ENCODE measurements around the gene LHPP.
"Not testable (repeated sequence)": the region's sequence is repeated elsewhere in the genome, so short reads cannot be mapped to it uniquely, and the experiment has no call there.

LHPP gene, protein sequence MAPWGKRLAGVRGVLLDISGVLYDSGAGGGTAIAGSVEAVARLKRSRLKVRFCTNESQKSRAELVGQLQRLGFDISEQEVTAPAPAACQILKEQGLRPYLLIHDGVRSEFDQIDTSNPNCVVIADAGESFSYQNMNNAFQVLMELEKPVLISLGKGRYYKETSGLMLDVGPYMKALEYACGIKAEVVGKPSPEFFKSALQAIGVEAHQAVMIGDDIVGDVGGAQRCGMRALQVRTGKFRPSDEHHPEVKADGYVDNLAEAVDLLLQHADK

DNA sequence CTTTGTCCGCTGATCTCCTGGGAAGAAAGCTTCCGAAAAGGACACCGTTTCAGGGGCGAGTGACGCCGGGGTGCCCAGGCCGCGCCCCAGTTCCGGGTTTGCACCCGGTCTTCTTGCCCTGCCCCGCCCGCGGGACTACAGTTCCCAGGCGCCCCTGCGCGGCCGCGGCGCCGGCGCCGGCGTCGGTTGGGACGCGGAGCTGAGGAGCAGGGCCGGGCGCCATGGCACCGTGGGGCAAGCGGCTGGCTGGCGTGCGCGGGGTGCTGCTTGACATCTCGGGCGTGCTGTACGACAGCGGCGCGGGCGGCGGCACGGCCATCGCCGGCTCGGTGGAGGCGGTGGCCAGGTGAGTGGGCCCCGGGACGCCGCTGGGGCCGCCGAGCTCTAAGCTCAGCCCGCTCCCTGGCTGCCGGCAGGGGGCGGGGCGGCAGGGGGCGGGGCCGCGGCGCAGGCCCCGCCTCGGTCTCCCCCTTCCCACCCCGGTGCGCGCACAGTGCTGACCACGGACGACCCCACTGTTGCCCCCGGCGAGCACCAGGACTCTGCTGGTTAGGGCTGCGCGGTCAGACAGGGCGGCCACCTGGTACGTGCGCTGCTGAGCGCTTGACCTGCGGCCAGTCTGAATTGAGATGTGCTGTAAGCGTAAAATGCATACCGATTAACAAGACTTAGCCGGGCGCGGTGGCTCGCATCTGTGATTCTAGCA, at the start of gene LHPP:
TSS of gene LHPP (plus strand) at position 182 of the 706 bp plus-strand sequence. CDS start at position 222, 40 bp downstream.
- peak; percentile 54 to 90 (median 76) for DNase-seq

DNA sequence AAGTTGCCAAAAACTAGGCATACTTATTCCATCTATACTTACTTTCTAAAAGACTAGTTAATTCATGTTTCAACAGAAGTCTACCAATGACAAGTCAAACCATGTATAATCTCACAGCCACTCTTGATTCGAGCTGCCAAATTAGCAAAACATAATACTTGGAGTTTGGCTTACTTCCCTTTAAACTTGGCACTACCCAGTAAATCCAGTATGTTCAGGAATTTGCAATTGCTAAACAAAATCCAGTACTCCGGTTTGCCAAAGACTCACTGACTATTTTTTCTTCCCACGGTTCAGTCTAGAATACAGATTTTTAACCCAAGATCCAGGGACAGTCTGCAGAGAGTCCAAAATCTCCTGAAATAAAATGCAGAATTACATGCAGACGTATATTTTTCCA, 47.5 kb upstream of the LHPP start:
- DNase-seq, result no peak

DNA sequence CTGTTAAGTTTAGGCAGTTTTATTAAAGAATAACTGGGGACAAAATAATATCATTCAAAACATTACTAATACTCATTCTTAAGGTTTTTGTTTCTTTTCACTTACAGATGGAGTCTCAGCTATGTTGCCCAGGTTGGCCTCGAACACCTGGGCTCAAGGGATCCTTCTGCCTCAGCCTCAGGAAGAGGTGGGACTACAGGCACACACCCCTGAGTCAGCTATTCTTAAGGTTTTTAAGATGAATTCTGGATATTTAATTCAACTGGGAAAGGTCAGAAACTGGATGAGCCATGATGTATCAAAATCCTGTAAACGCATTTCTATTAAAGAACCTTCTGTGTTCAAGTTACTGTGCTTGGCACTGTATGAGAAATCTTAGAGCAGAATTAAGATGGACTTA, 46.4 kb upstream of the LHPP start:
- no peak for DNase-seq

DNA sequence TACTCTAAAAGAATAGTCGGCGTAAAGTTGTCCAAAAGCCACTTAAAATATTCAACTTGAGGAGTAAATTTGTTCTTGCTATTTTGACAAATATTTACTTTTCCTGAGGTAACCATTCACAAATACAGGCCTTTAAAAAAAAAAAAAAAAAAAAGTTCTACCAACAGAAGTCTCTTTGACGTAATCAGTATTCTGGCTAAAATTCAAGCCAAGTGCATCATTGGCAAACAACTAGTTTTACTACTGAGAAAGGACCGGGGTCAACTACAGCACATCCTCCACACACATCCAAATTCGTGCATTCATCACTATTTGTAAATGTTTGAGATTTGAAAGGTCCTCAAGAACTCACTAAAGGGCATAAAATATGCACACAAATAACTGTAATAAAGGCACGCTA, 44.9 kb upstream of the LHPP start:
- DNase-seq, result no peak

DNA sequence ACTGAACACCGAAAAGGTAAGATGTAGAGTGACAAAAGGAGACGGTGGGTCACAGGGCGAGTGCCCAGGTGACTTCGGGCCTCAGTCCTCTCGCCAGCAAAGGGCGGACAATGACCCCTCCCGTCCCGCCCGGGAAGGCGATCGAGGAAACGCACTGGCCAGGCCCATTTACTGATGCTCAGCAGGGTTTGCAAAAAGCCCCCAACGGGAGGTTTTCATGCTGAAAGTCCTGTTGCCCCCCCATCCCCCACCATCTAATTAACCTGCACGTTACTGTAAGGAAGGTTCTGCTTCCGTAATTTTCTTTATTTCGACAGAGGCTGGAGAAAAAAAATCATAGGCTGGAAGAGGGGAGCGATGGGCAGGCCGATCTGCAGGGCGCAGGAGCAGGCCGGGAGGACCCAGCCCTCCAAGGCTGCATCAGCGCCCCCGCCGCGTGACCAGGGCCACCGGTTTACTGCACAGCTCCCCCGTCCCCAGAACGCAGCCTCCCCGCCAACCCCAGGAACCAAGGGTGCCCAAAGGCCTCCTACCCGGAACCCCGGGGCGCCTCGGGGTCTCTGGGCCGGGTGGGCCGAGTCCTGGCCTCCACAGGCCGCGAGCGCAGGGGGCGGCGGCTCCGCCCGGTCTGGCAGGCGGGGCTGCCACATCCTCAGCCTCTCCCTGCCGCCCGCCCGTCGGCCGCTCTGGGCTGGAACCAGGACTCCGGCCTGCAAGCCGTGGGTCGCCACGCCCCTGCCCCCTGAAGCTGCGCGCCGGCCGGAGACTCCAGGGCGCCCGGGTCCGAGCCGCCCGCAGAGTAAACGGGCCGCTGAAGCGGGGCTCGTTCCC, 43.5 kb upstream of the LHPP start:
- DNase-seq, result peak in 12 of 14 donors; percentile 13 to 81 (median 59)

DNA sequence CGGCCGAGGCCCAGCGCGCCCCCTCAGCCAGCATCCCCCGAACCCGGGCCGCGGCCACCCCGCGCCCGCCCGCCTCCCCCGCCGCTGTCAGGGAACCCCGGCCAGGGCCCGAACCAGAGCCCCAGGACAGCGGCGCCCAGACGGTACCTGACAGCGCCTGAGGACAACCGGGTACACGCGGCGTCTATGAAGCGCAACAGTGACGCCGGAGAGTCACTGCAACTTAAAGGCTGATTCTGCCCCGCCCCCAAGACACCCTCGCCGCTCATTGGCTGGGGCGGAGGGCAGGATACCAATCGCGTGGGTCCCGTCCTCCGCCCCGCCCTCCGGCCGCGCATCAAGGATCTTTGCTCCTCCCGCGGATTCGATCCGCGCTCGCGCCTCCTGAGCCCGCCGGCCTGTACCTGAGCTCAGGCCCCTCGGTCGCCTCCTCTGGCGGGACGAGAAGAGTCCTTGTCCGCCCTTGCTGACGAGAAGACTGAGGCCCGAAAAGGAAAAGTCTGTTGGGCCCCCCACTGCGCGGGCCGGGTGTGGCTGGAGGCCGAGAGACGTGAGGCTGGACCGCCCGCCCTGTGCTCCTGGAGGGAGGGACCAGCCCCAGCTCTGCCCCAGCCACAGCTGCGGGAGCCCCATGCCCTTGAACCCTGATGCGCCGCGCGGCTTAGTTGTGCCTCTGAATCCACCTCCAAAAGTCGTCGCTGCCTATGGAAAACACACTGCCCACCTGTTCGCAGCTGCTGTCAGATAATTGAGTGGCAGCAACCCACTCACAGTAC, 42.7 kb upstream of the LHPP start, which contains the start of gene OAT:
TSS of gene OAT (minus strand) at position 198 of the 776 bp plus-strand sequence. CDS start 6,752 bp downstream, outside the sequence.
- DNase-seq, result peak; percentile 76 to 94 (median 92)

DNA sequence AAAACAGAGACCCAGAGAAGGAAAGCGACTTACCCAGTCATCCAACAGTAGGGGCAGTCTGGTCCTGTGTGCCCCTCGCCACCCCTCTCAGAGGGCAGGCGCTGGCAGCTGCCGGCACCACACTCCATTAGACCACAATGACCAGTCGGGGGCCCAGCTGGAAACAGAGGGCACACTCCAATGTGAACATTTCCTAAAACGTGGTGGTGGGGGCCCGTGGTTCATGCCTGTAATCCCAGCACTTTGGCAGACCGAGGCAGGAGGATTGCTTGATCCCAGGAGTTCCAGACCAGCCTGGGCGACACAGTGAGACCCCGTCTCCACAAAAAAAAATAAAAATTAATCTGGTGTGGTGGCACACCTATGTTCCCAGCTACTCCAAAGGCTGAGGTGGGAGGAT, 42.0 kb upstream of the LHPP start:
- no peak for DNase-seq

DNA sequence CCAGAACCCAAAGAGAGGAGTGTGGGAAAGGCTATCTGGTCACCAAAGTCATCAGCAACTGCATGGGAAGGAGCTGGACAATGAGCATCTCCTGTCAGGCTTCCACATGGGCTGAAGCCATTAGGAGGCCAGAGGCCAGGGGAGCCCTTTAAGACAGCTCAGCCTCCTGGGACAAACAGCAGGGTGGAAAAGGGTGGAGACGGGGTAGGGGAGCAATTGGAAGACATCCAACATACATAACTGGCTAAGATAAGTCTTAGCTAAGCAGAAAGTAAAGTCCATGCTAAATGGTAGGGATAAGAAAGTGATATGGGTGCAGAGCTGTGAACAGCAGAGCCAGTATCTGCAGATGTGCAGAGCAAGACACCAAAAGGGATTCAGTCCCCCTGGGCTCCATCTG, 41.4 kb upstream of the LHPP start:
- DNase-seq, result no peak

DNA sequence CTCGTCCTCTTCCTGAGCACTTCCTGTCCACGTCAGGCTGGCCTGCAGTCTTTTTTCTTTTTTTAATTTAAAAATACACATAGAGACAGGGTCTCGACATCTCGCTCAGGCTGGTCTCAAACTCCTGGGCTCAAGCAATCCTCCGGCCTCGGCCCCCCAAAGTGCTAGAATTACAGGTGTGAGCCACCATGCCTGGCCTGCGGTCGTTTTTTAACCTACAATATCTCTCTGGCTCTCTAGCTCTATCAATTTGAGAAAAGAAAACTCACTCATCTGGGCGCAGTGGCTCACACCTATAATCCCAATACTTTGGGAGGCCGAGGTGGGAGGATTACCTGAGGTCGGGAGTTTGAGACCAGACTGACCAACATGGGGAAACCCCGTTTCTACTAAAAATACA, 38.9 kb upstream of the LHPP start:
- DNase-seq, result no peak

DNA sequence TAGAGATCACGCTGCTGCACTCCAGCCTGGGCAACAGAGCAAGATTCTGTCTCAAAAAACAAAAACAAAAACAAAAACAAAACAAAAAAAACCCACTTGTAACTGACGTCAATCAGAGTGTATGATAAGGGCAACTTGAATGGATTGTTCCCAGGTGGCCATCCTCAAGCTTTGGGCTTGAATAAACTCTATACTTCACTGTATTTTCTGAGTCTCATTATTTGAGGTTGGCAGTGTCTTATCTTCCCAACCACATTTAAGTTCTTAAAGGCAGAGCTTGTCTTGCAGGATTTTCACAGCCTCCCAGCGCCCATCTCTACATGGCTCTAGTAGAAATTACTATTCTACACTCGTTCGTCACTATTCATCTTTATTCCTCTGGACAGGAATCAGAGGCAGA, 37.8 kb upstream of the LHPP start:
- no peak for DNase-seq

DNA sequence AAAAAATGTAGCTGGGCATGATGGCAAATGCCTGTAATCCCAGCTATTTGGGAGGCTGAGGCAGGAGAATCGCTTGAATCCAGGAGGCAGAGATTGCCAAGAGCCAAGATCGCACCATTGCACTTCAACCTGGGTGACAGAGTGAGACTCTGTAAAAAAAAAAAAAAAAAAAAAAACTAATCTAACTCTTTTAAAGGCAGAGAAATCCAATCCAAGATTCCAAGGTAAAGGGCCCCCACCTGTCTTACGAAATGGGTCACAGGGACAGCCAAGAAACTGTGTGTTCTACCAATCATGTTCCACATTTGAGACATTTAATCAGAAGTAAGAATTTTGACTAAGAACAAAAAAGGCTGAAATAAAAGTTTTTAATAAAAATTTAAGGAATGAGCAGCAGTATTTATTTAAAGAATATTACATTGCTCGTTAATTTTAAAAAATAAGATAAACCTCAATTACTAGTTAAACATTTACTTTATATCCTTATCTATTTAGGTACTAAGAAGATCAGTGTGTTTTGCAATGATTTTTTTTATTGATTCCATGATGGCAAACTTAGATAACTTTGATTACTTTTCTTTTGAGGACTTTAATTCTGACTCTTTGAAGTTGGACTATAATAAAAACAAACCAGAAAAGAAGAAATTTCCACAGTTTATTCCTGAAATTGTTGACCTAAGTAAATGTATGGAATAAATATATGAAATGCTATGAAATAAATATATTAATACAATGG, 36.2 kb upstream of the LHPP start:
- no peak for DNase-seq

DNA sequence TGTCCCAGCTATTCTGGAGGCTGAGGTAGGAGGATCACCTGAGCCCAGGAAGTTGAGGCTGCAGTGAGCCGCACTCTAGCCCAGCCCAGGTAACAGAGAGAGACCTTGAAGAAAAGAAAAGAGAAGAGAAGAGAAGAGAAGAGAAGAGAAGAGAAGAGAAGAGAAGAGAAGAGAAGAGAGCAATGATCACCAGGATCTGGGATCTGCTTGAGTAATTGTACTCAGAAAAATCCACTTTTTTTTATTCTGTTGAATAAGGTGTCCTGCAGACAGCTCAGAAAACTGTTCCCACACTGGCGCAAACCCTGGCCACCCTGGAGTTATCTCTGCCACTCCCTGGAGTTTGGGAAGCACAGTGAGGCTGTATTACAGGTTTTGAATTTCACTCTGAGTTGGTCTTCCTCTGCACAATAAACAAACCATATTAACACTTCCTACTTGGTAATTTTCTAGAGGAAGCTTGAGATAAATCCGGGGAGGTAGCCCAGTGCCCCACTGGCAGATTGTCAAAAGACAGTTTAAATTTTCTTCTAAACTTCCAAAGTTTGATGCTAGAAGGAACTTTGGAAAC, 33.3 kb upstream of the LHPP start:
- DNase-seq, result no peak

DNA sequence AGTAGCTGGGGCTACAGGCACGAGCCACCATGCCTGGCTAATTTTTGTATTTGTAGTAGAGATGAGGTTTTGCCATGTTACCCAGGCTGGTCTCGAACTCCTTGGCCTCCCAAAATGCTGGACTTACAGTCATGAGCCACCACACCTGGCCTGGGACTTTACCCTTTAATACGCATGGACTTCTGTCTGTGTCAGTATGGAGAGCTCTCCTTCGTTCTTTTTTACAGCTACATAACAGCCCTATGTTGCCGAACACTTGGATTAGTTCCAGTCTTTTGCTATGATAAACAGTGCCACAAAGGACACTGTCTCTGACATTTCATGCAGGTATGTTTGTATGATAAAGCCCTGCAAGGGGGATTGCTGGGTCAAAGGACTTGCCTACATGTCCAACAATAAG, 32.0 kb upstream of the LHPP start:
- no peak for DNase-seq

DNA sequence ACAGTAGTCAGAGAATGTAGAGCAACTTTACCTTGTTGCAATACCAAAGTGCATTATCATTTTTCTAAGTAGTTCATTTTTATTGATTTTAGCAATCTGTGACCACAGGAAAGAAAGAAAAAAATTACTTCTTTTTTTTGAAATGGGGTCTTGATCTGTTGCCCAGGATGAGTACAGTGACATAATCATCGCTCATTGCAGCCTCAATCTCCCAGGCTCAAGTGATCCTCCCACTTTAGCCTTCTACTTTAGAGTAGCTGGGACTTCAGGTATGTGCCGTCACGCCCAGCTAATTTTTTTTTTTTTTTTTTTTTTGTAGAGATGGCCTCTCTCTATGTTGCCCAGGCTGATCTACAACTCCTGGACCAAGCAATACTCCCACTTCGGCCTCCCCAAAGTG, 31.5 kb upstream of the LHPP start:
- DNase-seq, result no peak

DNA sequence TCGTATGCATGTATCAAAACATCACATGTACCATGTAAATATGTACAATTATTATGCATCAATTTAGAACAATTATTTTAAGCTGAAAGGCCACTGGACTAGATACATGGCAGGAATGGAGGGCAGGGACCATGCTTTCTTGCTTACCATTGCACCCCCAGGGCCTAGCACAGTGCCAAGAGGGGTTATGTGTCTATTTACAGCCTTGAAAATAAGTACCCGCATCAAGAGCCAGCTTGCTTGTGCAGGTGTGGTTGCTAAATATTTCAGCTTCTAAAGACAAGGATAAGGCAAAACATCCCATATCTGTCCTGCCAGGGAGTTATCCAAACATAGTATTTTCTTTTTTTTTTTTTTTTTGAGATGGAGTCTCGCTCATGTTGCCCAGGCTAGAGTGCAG, 28.2 kb upstream of the LHPP start:
- no peak for DNase-seq

DNA sequence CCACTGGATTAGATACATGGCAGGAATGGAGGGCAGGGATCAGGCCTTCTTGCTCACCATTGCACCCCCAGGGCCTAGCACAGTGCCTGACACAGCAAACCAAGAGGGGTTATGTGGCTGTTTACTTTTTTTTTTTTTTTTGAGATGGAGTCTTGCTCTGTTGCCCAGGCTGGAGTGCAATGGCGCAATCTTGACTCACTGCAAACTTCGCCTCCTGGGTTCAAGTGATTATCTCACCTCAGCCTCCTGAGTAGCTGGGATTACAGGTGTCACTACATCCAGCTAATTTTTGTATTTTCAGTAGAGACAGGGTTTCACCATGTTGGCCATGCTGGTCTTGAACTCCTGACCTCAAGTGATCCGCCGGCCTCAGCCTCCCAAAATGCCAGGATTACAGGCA, 25.9 kb upstream of the LHPP start:
- not testable (repeated sequence) for DNase-seq

DNA sequence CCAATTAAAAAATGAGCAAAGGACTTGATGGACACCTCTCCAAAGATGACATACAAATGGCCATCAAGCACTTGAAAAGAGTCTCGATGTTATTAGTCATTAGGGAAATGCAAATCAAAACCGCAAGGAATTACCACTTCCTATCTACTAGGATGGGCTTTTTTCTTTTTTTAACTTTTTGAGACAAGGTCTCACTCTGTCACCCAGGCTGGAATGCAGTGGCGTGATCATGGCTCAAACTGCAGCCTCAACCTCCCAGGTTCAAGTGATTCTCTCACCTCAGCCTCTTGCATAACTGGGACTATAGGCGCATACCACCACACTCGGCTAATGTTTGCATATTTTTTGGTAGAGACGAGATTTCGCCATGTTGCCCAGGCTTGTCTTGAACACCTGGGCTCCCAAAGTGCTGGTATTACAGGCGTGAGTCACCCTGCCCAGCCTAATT, 25.4 kb upstream of the LHPP start:
- DNase-seq, result no peak

DNA sequence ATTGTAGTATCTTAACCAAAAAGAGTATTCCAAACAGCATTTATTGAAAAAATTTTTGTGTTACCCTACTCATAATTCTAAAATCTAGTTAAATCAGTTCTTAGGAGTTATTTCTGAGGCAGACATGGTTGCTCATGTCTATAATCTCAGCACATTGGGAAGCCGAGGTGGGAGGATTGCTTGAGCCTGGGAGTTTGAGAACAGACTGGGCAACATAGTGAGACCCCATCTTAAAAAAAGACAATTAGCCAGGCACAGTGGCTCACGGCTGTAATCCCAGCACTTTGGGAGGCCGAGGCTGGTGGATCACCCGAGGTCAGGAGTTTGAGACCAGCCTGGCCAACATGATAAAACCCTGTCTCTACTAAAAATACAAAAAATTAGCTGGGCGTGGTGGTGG, 19.9 kb upstream of the LHPP start:
- DNase-seq, result not testable (repeated sequence)

DNA sequence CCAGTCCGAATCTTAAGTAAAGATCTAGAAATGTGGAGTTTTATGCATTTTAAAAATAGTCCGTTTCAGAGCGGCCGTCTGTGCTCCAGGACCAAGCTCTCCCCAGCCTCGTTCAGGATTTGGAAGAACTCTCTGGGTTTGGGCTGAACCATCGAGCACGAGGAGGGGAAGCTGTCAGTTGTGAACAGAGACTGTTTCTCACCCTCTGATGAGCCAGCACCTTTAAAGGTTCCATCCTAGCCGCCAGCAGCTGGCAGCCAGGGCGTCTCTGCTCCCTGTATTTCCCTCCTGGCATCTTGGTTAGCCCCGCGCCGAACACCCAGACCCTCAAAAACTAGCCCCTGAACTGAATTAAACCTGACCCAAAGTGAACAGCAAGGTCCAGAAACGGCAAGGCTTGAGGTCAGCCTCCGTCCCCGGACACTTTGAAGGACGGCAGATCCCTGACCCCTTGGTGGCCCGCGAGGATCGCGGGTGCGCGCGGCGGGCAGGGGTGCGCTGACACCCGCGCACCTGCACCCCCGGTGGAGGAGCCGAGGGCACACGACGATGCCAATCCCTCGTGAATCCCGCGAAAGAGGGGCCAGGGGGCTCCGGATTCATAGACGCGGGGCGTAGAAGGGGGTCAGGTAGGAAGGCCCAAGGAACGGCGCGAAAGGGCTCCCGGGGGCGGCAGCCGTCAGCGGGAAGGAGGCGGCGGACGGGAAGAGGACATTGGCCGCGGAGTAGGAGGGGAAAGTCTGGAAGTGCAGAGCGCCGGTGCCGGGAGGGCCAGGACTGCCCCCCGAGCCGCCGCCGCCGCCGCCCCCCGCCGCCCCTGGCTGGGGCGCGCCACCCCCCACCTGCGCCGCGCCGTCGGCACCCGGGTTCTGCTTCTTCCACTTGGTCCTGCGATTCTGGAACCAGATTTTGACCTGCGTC, 14.5 kb upstream of the LHPP start:
- no peak for DNase-seq
